ENCODE results near the gene LRRC4C. TPM values are rescaled to one million over a fixed set of nuclear protein-coding genes. Genes with fewer than 3 reads are reported as not detected.

Gene LRRC4C
- polyA plus RNA-seq, 1 donor from 2014 or later, result 24.3 TPM

- no peak overlapping the region for H3K9ac ChIP-seq (ENCODE audit: low read length)
- no peaks in the 10 kb centered on the region for H4K20me1 ChIP-seq (ENCODE audit: insufficient read depth)
- no peak overlapping the region for H2AFZ ChIP-seq (ENCODE audit: low read depth, low read length)
- no peaks in the 10 kb centered on the region for H3K27me3 ChIP-seq (ENCODE audit: insufficient read depth, low read depth, low read length)
- H3K27ac ChIP-seq (ENCODE audit: low read length), result no peak overlapping the region
- no peaks in the 10 kb centered on the region for H3K79me2 ChIP-seq (replicated peaks; ENCODE audit: insufficient read depth, low read length)
- no peaks in the 10 kb centered on the region for H3K9me3 ChIP-seq (ENCODE audit: low read length)
- H3K4me3 ChIP-seq (ENCODE audit: low read length), result no peak overlapping the region
- no peak for TF ChIP-seq TAF1 (IDR thresholded peaks at IDR 0.05; ENCODE audit: low read depth)
- no peak for TF ChIP-seq MXI1 (conservative IDR thresholded peaks at IDR 0.05; ENCODE audit: poor library complexity, severe bottlenecking)
- no peak for TF ChIP-seq CTCF (IDR thresholded peaks at IDR 0.05; ENCODE audit: poor library complexity, severe bottlenecking)
- no peak for TF ChIP-seq RAD21 (conservative IDR thresholded peaks at IDR 0.05)
- no peak for TF ChIP-seq SMC3 (conservative IDR thresholded peaks at IDR 0.05; ENCODE audit: poor library complexity)
- TF ChIP-seq EP300 (conservative IDR thresholded peaks at IDR 0.05; ENCODE audit: poor library complexity, severe bottlenecking), result no peak
- no peak for TF ChIP-seq POLR2AphosphoS5 (IDR thresholded peaks at IDR 0.05)
- H3F3A ChIP-seq (ENCODE audit: insufficient read depth, low read length, poor library complexity, severe bottlenecking), result no peaks in the 10 kb centered on the region
- no peak overlapping the region for H3K4me2 ChIP-seq (ENCODE audit: low read length)
- H3K9me2 ChIP-seq (ENCODE audit: insufficient read depth, low read length), result no peaks in the 10 kb centered on the region
- no peaks in the 10 kb centered on the region for H3K36me3 ChIP-seq (ENCODE audit: insufficient read depth, low read length)
These were observed 507.0 kb downstream of the LRRC4C start for GRCh38 chr11:40952479-40952878.

GRCh38 chr11:40938002-40938401 lies 521.5 kb downstream of the LRRC4C start:
- Histone ChIP-seq H2AFZ (ENCODE audit: low read depth, low read length) (no peak overlapping the region), H3K9ac (ENCODE audit: low read length) (no peak overlapping the region), H3K36me3 (ENCODE audit: insufficient read depth, low read length) (no peaks in the 10 kb centered on the region), H3K79me2 (replicated peaks; ENCODE audit: insufficient read depth, low read length) (no peaks in the 10 kb centered on the region), H3K9me2 (ENCODE audit: insufficient read depth, low read length) (no peaks in the 10 kb centered on the region), H3K4me2 (ENCODE audit: low read length) (no peak overlapping the region), H3F3A (ENCODE audit: insufficient read depth, low read length, poor library complexity, severe bottlenecking) (no peaks in the 10 kb centered on the region), H4K20me1 (ENCODE audit: insufficient read depth) (no peaks in the 10 kb centered on the region), H3K4me3 (ENCODE audit: low read length) (no peak overlapping the region), H3K27me3 (ENCODE audit: insufficient read depth, low read depth, low read length) (no peaks in the 10 kb centered on the region), H3K27ac (ENCODE audit: low read length) (no peak overlapping the region), H3K9me3 (ENCODE audit: low read length) (peaks cover 3% of the 10 kb centered on the region)
- TF ChIP-seq RAD21 (conservative IDR thresholded peaks at IDR 0.05) (no peak), POLR2AphosphoS5 (IDR thresholded peaks at IDR 0.05) (no peak), CTCF (IDR thresholded peaks at IDR 0.05; ENCODE audit: poor library complexity, severe bottlenecking) (no peak), SMC3 (conservative IDR thresholded peaks at IDR 0.05; ENCODE audit: poor library complexity) (no peak), REST (IDR thresholded peaks at IDR 0.05; ENCODE audit: borderline replicate concordance) (no peak), EZH2 (IDR thresholded peaks at IDR 0.05; ENCODE audit: borderline replicate concordance, insufficient read depth, low read length, poor library complexity, severe bottlenecking) (no peak), TAF1 (IDR thresholded peaks at IDR 0.05; ENCODE audit: low read depth) (no peak), MXI1 (conservative IDR thresholded peaks at IDR 0.05; ENCODE audit: poor library complexity, severe bottlenecking) (no peak), EP300 (conservative IDR thresholded peaks at IDR 0.05; ENCODE audit: poor library complexity, severe bottlenecking) (no peak)

Data from neural cell (in vitro differentiated cells).